ENCODE measurements around the gene RABGAP1L.
A peak's percentile ranks its signal among the peaks of the same experiment; 100 is the strongest.
"Not testable (repeated sequence)": the region's sequence is repeated elsewhere in the genome, so short reads cannot be mapped to it uniquely, and the experiment has no call there.

RABGAP1L gene

GRCh38 chr1:174156437-174156836 lies 2.9 kb upstream of the RABGAP1L start:
- DNase-seq: no peak

- no peak for DNase-seq
These were observed 2.0 kb upstream of the RABGAP1L start for GRCh38 chr1:174157157-174157806.

GRCh38 chr1:174158767-174159251 lies 511 bp upstream of the RABGAP1L start:
- DNase-seq: no peak

- peak; percentile 9 for DNase-seq
These were observed 771 bp downstream of the RABGAP1L start for GRCh38 chr1:174160109-174160473.

GRCh38 chr1:174160603-174161002 lies 1.3 kb downstream of the RABGAP1L start:
- DNase-seq: no peak

- no peak for DNase-seq
These were observed 2.5 kb downstream of the RABGAP1L start for GRCh38 chr1:174161813-174162212.

- no peak for DNase-seq
These were observed 5.5 kb downstream of the RABGAP1L start for GRCh38 chr1:174164826-174165225.

GRCh38 chr1:174165471-174166137 lies 6.3 kb downstream of the RABGAP1L start:
- no peak for DNase-seq

- DNase-seq: no peak
These were observed 7.4 kb downstream of the RABGAP1L start for GRCh38 chr1:174166530-174167264.

GRCh38 chr1:174167265-174167803 lies 8.0 kb downstream of the RABGAP1L start:
- DNase-seq: no peak

GRCh38 chr1:174169342-174169741 lies 10.0 kb downstream of the RABGAP1L start:
- no peak for DNase-seq

- DNase-seq: no peak
These were observed 11.8 kb downstream of the RABGAP1L start for GRCh38 chr1:174171073-174171472.

GRCh38 chr1:174174461-174175329 lies 15.4 kb downstream of the RABGAP1L start:
- no peak for DNase-seq

GRCh38 chr1:174178459-174178858 lies 19.1 kb downstream of the RABGAP1L start:
- not testable (repeated sequence) for DNase-seq

GRCh38 chr1:174189428-174190062 lies 30.2 kb downstream of the RABGAP1L start:
- no peak for DNase-seq

- DNase-seq: no peak
These were observed 31.4 kb downstream of the RABGAP1L start for GRCh38 chr1:174190691-174191199.

GRCh38 chr1:174191349-174191862 lies 32.1 kb downstream of the RABGAP1L start:
- DNase-seq: no peak

GRCh38 chr1:174194461-174194860 lies 35.1 kb downstream of the RABGAP1L start:
- no peak for DNase-seq

- DNase-seq: no peak
These were observed 37.8 kb downstream of the RABGAP1L start for GRCh38 chr1:174197088-174197487.

- DNase-seq: no peak
These were observed 38.2 kb downstream of the RABGAP1L start for GRCh38 chr1:174197547-174197946.

- no peak for DNase-seq
These were observed 38.9 kb downstream of the RABGAP1L start for GRCh38 chr1:174198202-174198601.

GRCh38 chr1:174200746-174201145 lies 41.4 kb downstream of the RABGAP1L start:
- no peak for DNase-seq
